H1 (cell line): ENCODE results near the gene PEAK1. TPM values are rescaled to one million over a fixed set of nuclear protein-coding genes. Genes with fewer than 3 reads are reported as not detected.

Source experiments
- CTCF ChIA-PET: fragments of 300-600 bp; sonication (Branson Sonifier 250); formaldehyde crosslinking; loops from one replicate; lab custom pipeline; 2021; ENCODE audit not compliant: partially characterized antibody; lab: Charles Lee
- POLR2A ChIA-PET: fragments of 300-600 bp; sonication (Branson Sonifier 250); formaldehyde crosslinking; loops from one replicate; lab custom pipeline; 2021; ENCODE audit warnings: inconsistent platforms; ENCODE audit not compliant: partially characterized antibody; lab: Charles Lee
- DNase-seq, 2 experiments: peaks; one replicate each; pipeline versions ENCODE4 v3.0.0 to v3.0.0-alpha.2; 2010 to 2022; ENCODE audit warnings: low spot score in 2 of 2, low read depth in 1 of 2, mixed read lengths in 1 of 2
- FAIRE-seq: peaks from 2 replicates; lab custom pipeline; 2011; peaks lifted over from hg19 to GRCh38; lab: Jason Lieb, UNC
- H2AFZ ChIP-seq: 2 replicates; pipeline ENCODE4 v1.8.1; 2012; ENCODE audit warnings: low read length, inconsistent platforms
- H2AK5ac ChIP-seq: 2 replicates; pipeline ENCODE4 v1.6.1; 2013; ENCODE audit warnings: low read depth, low read length
- H2BK120ac ChIP-seq: replicated peaks from 2 replicates; pipeline ENCODE3; 2013; ENCODE audit warnings: low read depth, low read length, inconsistent platforms
- H2BK12ac ChIP-seq: 2 replicates; pipeline ENCODE4 v1.6.1; 2013; ENCODE audit warnings: low read depth, low read length
- H2BK15ac ChIP-seq: 2 replicates; pipeline ENCODE4 v1.6.1; 2013; ENCODE audit warnings: low read length
- H2BK20ac ChIP-seq: 2 replicates; pipeline ENCODE4 v1.6.1; 2013; ENCODE audit warnings: low read length
- H2BK5ac ChIP-seq: 2 replicates; pipeline ENCODE4 v1.6.1; 2013; ENCODE audit warnings: low read depth, low read length
- H3K14ac ChIP-seq: 2 replicates; pipeline ENCODE4 v1.6.1; 2013; ENCODE audit warnings: inconsistent platforms; ENCODE audit not compliant: insufficient read length
- H3K18ac ChIP-seq: 2 replicates; pipeline ENCODE4 v1.6.1; 2013; ENCODE audit warnings: low read length; ENCODE audit errors: extremely low read depth
- H3K23ac ChIP-seq: 2 replicates; pipeline ENCODE4 v1.6.1; 2013; ENCODE audit warnings: inconsistent platforms; ENCODE audit not compliant: insufficient read length
- H3K23me2 ChIP-seq: 2 replicates; pipeline ENCODE4 v1.6.1; 2013; ENCODE audit warnings: low read depth, low read length
- H3K27ac ChIP-seq: 2 replicates; pipeline ENCODE4 v1.6.1; 2011; ENCODE audit warnings: low read depth, low read length, inconsistent platforms
- H3K27me3 ChIP-seq, 4 experiments: replicated peaks in 1 of 4; 1 replicate in 1 of 4; 2 replicates in 3 of 4; pipeline versions ENCODE4 v1.6.1 to v1.8.1; 2011 to 2013; ENCODE audit warnings: low read length in 3 of 4, mild to moderate bottlenecking in 3 of 4, inconsistent platforms in 2 of 4, mixed read lengths in 2 of 4, moderate library complexity in 1 of 4; ENCODE audit not compliant: control insufficient read depth in 3 of 4, insufficient read depth in 3 of 4; ENCODE audit errors: extremely low read depth in 1 of 4
- H3K36me3 ChIP-seq, 4 experiments: 2 replicates each; pipeline versions ENCODE4 v1.6.1 to v1.8.1; 2011 to 2013; ENCODE audit warnings: mild to moderate bottlenecking in 4 of 4, low read length in 3 of 4, moderate library complexity in 2 of 4, control low read depth in 1 of 4, inconsistent platforms in 1 of 4; ENCODE audit not compliant: insufficient read depth in 4 of 4, control insufficient read depth in 2 of 4
- H3K4ac ChIP-seq: replicated peaks from 2 replicates; pipeline ENCODE3; 2013; ENCODE audit warnings: low read length, low read depth, mixed read lengths, inconsistent platforms; ENCODE audit not compliant: insufficient read length
- H3K4me1 ChIP-seq, 4 experiments: replicated peaks in 1 of 4; 1 replicate in 1 of 4; 2 replicates in 3 of 4; pipeline versions ENCODE4 v1.6.1 to v1.8.1; 2011 to 2013; ENCODE audit warnings: low read length in 3 of 4, inconsistent platforms in 2 of 4, mixed read lengths in 1 of 4; ENCODE audit not compliant: insufficient read depth in 4 of 4, control insufficient read depth in 3 of 4
- H3K4me2 ChIP-seq, 2 experiments: 2 replicates each; pipeline versions ENCODE4 v1.6.1 to v1.8.1; 2011 to 2013; ENCODE audit warnings: low read depth in 2 of 2, low read length in 2 of 2, control low read depth in 1 of 2, inconsistent platforms in 1 of 2, mild to moderate bottlenecking in 1 of 2; ENCODE audit not compliant: insufficient read depth in 1 of 2
- H3K4me3 ChIP-seq, 4 experiments: fragments of 200-600, 300-600 bp in 1 of 4; sonication (generic), shearing (Covaris generic), sonication (Bioruptor Twin) in 1 of 4; 2 replicates each; pipeline versions ENCODE4 v1.5.1 to v1.8.1; 2011 to 2016; ENCODE audit warnings: low read length in 4 of 4, low read depth in 3 of 4, control low read depth in 2 of 4, inconsistent platforms in 2 of 4, mild to moderate bottlenecking in 2 of 4, mixed read lengths in 1 of 4, moderate library complexity in 1 of 4; ENCODE audit not compliant: insufficient read depth in 2 of 4; ENCODE audit errors: extremely low read depth in 1 of 4
- H3K56ac ChIP-seq: replicated peaks from 2 replicates; pipeline ENCODE3; 2013; ENCODE audit warnings: low read depth, mild to moderate bottlenecking, mixed read lengths, low read length, inconsistent platforms; ENCODE audit not compliant: insufficient read length
- H3K79me1 ChIP-seq: 2 replicates; pipeline ENCODE4 v1.6.1; 2013; ENCODE audit warnings: low read depth, low read length, control low read depth
- H3K79me2 ChIP-seq, 2 experiments: 2 replicates each; pipeline versions ENCODE4 v1.6.1 to v1.8.1; 2012 to 2013; ENCODE audit warnings: low read length in 2 of 2, mild to moderate bottlenecking in 2 of 2, inconsistent platforms in 1 of 2; ENCODE audit not compliant: insufficient read depth in 2 of 2, control insufficient read depth in 1 of 2
- H3K9ac ChIP-seq, 4 experiments: replicated peaks in 1 of 4; 1 replicate in 1 of 4; 2 replicates in 3 of 4; pipeline versions ENCODE4 v1.6.1 to v1.8.1; 2011 to 2013; ENCODE audit warnings: low read depth in 3 of 4, low read length in 3 of 4, control low read depth in 2 of 4, mild to moderate bottlenecking in 2 of 4, moderate library complexity in 2 of 4, inconsistent platforms in 1 of 4; ENCODE audit errors: extremely low read depth in 1 of 4
- H3K9me3 ChIP-seq, 2 experiments: 2 replicates each; pipeline versions ENCODE4 v1.6.1 to v1.8.1; 2012 to 2013; ENCODE audit warnings: mild to moderate bottlenecking in 2 of 2, moderate library complexity in 2 of 2, control low read depth in 1 of 2, inconsistent platforms in 1 of 2, low read depth in 1 of 2, low read length in 1 of 2, mixed read lengths in 1 of 2; ENCODE audit not compliant: insufficient read depth in 2 of 2
- H4K20me1 ChIP-seq, 2 experiments: replicated peaks in 1 of 2; 2 replicates each; pipeline versions ENCODE3 to v1.8.1; 2011 to 2013; ENCODE audit warnings: inconsistent platforms in 2 of 2, low read length in 2 of 2, mild to moderate bottlenecking in 1 of 2; ENCODE audit not compliant: insufficient read depth in 2 of 2, control insufficient read depth in 1 of 2
- H4K5ac ChIP-seq: 2 replicates; pipeline ENCODE4 v1.6.1; 2013; ENCODE audit warnings: low read length, low read depth, mixed read lengths, inconsistent platforms; ENCODE audit not compliant: insufficient read length
- H4K8ac ChIP-seq: 2 replicates; pipeline ENCODE4 v1.8.0; 2013; ENCODE audit warnings: mild to moderate bottlenecking, moderate library complexity, low read length, inconsistent platforms; ENCODE audit not compliant: insufficient read depth; ENCODE audit errors: extremely low read depth
- H4K91ac ChIP-seq: replicated peaks from 2 replicates; pipeline ENCODE3; 2013; ENCODE audit warnings: low read length, mixed read lengths, inconsistent platforms; ENCODE audit not compliant: insufficient read length
- CTBP2 ChIP-seq: IDR thresholded peaks from 2 replicates; pipeline ENCODE4 v1.7.0; 2011; ENCODE audit warnings: borderline replicate concordance, mild to moderate bottlenecking, moderate library complexity, mixed read lengths, low read length; ENCODE audit not compliant: insufficient read depth, insufficient read length
- HDAC2 ChIP-seq, 2 experiments: fragments of 300-600 bp in 1 of 2; sonication (generic) in 1 of 2; IDR thresholded peaks; 2 replicates each; pipeline ENCODE4 v1.6.1; 2011 to 2012; ENCODE audit warnings: low read depth in 2 of 2, low read length in 2 of 2, mild to moderate bottlenecking in 2 of 2, moderate library complexity in 2 of 2, borderline replicate concordance in 1 of 2, inconsistent platforms in 1 of 2
- NRF1 ChIP-seq: IDR thresholded peaks from 2 replicates; pipeline ENCODE4 v1.6.1; 2011; ENCODE audit warnings: mild to moderate bottlenecking, low read depth, low read length, improper control_type of control experiment
- SIN3A ChIP-seq, 2 experiments: IDR thresholded peaks in 1 of 2; conservative IDR thresholded peaks in 1 of 2; 2 replicates each; pipeline ENCODE4 v1.6.1; 2011 to 2012; ENCODE audit warnings: low read length in 2 of 2, improper control_type of control experiment in 1 of 2, low read depth in 1 of 2, mild to moderate bottlenecking in 1 of 2
- SIX5 ChIP-seq: IDR thresholded peaks from 2 replicates; pipeline ENCODE4 v1.6.1; 2011; ENCODE audit warnings: mild to moderate bottlenecking, low read depth, low read length
- SP1 ChIP-seq: IDR thresholded peaks from 2 replicates; pipeline ENCODE4 v1.6.1; 2011; ENCODE audit warnings: low read depth, low read length
- TCF12 ChIP-seq: IDR thresholded peaks from 2 replicates; pipeline ENCODE4 v1.6.1; 2011; ENCODE audit warnings: low read depth, mild to moderate bottlenecking, low read length
- WGBS, 2 experiments: shearing (Covaris generic) in 1 of 2; methylation state at CpG; one replicate each; pipeline versions ENCODE4 v1.1.6 to v1.1.7; 2013 to 2015; ENCODE audit warnings: low lambda C conversion rate in 2 of 2, mixed read lengths in 2 of 2, inconsistent platforms in 1 of 2, low coverage in 1 of 2, missing lambda C conversion rate in 1 of 2; ENCODE audit not compliant: insufficient replicate concordance in 2 of 2, insufficient coverage in 1 of 2, insufficient read length in 1 of 2; ENCODE audit errors: extremely low coverage in 1 of 2, missing lambda C conversion rate in 1 of 2; 5-methylcytosine and 5-hydroxymethylcytosine counted together
- polyA plus RNA-seq, 7 experiments: library from polyadenylated mRNA; depleted of rRNA in 3 of 7; stranded (reverse) in 5 of 7; unstranded in 2 of 7; fragments of >200 nt in 5 of 7; fragments of 200-250 nt in 2 of 7; gene quantifications; 1 replicate in 5 of 7; 2 replicates in 1 of 7; 4 replicates in 1 of 7; pipeline versions ENCODE4 v1.2.1 to v1.2.3, GENCODE V29; 2011 to 2013; ENCODE audit warnings: missing spikeins in 2 of 7, mixed read lengths in 2 of 7
- total RNA-seq: library from RNA; stranded (reverse); fragmentation: NEBNext Ultra II Directional; extraction: Animal tissue kit (Norgen Biotek cat#: 25700); gene quantifications from 2 replicates; pipeline ENCODE4 v1.2.1, GENCODE V29; 2021
- TF ChIP-seq, protein P1 (sequence below): IDR thresholded peaks from 2 replicates; pipeline ENCODE4 v1.6.1; 2012; ENCODE audit warnings: inconsistent platforms
- TF ChIP-seq, protein P2 (sequence below), 3 experiments: IDR thresholded peaks; 1 replicate in 2 of 3; 2 replicates in 1 of 3; pipeline versions ENCODE4 v1.5.1 to v1.6.1; 2011; ENCODE audit warnings: low read length in 3 of 3, mild to moderate bottlenecking in 3 of 3, inconsistent platforms in 2 of 3, low read depth in 1 of 3, moderate library complexity in 1 of 3; ENCODE audit not compliant: insufficient read depth in 1 of 3; ENCODE audit errors: control extremely low read depth in 1 of 3
- TF ChIP-seq, protein P3 (sequence below): IDR thresholded peaks from 2 replicates; pipeline ENCODE4 v1.6.1; 2011; ENCODE audit warnings: low read depth, mild to moderate bottlenecking, low read length; ENCODE audit not compliant: insufficient read depth

Gene PEAK1
- total and polyA plus RNA-seq, 2 of the 8 experiments (the other 6 are each of a cell fraction or from before 2014, with no cell fraction given) = 8.8 to 44.8 TPM

DNA sequence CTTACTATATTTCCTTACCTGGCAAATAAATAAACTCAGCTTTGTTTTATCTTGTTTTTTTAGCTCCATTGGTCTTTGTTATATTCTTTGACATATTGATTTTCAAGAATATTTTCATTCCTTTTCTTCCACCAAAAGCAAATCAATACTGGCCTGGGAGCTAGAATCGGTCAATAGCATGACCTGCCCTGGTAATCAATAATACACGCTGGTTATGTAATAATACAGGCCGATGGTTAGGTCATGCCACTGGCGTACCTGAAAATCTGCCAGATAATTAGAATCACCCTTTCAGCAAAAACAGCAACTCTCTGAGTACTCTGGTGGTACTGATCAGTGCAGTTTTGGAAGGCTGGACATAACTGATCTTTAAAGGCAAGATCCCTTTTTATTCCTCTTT, 39.9 kb downstream of the PEAK1 start:
- H3K36me3 ChIP-seq = no peaks in the 10 kb centered on the region
- ChIA-PET CTCF (no interaction called here), POLR2A (no interaction called here)
- H2BK15ac ChIP-seq = no peak overlapping the region
- H3K18ac ChIP-seq = no peak overlapping the region
- no peak overlapping the region for H2BK5ac ChIP-seq
- H4K5ac ChIP-seq = no peak overlapping the region
- no peak overlapping the region for H3K9ac ChIP-seq
- H3K4me2 ChIP-seq = no peak overlapping the region
- no peak overlapping the region for H3K23ac ChIP-seq
- no peak overlapping the region for H4K8ac ChIP-seq
- H2BK20ac ChIP-seq = no peak overlapping the region
- no peaks in the 10 kb centered on the region for H3K9me3 ChIP-seq
- DNase-seq (no peak), FAIRE-seq (no peak)
- H4K20me1 ChIP-seq = no peaks in the 10 kb centered on the region
- no peak overlapping the region for H2BK120ac ChIP-seq
- no peak overlapping the region for H2BK12ac ChIP-seq
- H2AFZ ChIP-seq = no peak overlapping the region
- no peak overlapping the region for H3K56ac ChIP-seq
- no peaks in the 10 kb centered on the region for H3K27me3 ChIP-seq
- no peaks in the 10 kb centered on the region for H3K23me2 ChIP-seq
- WGBS, 2 experiments = 98% methylated on average over 4 of the region's 4 CpGs; no CpG with 5 or more reads in 1 of the 2 experiments
- peaks cover 3% of the 10 kb centered on the region; the same call in 1 of the 2 replicates for H3K79me1 ChIP-seq
- H3K27ac ChIP-seq = no peak overlapping the region
- no peaks in the 10 kb centered on the region for H3K4me1 ChIP-seq
- H3K4me3 ChIP-seq = no peak overlapping the region
- no peak overlapping the region for H4K91ac ChIP-seq
- H3K4ac ChIP-seq = no peak overlapping the region
- no peak overlapping the region for H2AK5ac ChIP-seq
- no peak overlapping the region for H3K14ac ChIP-seq
- peaks cover 0 to 69% of the 10 kb centered on the region in 2 experiments; a peak in 2 of 4 replicates for H3K79me2 ChIP-seq
- TF ChIP-seq TCF12 (no peak), SP1 (no peak), SIN3A (conservative IDR thresholded peaks at IDR 0.05 in 1 of 2, IDR thresholded peaks at IDR 0.05 in 1 of 2; ENCODE audit: low read depth in 1 of 2, low read length in 2 of 2) (no peak), HDAC2 (IDR thresholded peaks at IDR 0.05; ENCODE audit: borderline replicate concordance in 1 of 2, low read depth in 2 of 2, low read length in 2 of 2) (no peak), SIX5 (no peak), NRF1 (no peak), CTBP2 (no peak)
- TF ChIP-seq, protein P1, sequence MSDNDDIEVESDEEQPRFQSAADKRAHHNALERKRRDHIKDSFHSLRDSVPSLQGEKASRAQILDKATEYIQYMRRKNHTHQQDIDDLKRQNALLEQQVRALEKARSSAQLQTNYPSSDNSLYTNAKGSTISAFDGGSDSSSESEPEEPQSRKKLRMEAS = no peak
- TF ChIP-seq, protein P2, sequence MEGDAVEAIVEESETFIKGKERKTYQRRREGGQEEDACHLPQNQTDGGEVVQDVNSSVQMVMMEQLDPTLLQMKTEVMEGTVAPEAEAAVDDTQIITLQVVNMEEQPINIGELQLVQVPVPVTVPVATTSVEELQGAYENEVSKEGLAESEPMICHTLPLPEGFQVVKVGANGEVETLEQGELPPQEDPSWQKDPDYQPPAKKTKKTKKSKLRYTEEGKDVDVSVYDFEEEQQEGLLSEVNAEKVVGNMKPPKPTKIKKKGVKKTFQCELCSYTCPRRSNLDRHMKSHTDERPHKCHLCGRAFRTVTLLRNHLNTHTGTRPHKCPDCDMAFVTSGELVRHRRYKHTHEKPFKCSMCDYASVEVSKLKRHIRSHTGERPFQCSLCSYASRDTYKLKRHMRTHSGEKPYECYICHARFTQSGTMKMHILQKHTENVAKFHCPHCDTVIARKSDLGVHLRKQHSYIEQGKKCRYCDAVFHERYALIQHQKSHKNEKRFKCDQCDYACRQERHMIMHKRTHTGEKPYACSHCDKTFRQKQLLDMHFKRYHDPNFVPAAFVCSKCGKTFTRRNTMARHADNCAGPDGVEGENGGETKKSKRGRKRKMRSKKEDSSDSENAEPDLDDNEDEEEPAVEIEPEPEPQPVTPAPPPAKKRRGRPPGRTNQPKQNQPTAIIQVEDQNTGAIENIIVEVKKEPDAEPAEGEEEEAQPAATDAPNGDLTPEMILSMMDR (IDR thresholded peaks at IDR 0.05; ENCODE audit: control extremely low read depth in 1 of 3, insufficient read depth in 1 of 3, low read depth in 1 of 3, low read length in 3 of 3) = no peak
- TF ChIP-seq, protein P3, sequence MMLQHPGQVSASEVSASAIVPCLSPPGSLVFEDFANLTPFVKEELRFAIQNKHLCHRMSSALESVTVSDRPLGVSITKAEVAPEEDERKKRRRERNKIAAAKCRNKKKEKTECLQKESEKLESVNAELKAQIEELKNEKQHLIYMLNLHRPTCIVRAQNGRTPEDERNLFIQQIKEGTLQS = no peak
